Natural killer cell (primary cell): ENCODE measurements around the gene TBC1D22A. TPM values are rescaled to one million over a fixed set of nuclear protein-coding genes. Genes with fewer than 3 reads are reported as not detected.
A peak's percentile ranks its signal among the peaks of the same experiment; 100 is the strongest.

Experiments used
- ATAC-seq, 3 donors: fragments of 150-1000 bp in 2 of 3; fragments of 200-7000 bp in 1 of 3; cut with Tn5 transposase; 1 replicate in 1 of 3; 2 replicates in 2 of 3; pipeline ENCODE4 v1.10.0; 2021; ENCODE audit warnings: mild to moderate bottlenecking in 2 of 3, moderate library complexity in 2 of 3
- DNase-seq, 2 donors: peaks; one replicate each; pipeline versions ENCODE4 v3.0.0 to v3.0.0-alpha.2; 2013 to 2021; ENCODE audit warnings: mixed read lengths in 1 of 2
- H3K27ac ChIP-seq: one replicate; pipeline ENCODE4 v1.5.1; 2013; ENCODE audit warnings: mild to moderate bottlenecking, low read length
- H3K27me3 ChIP-seq: one replicate; pipeline ENCODE4 v1.6.1; 2013; ENCODE audit warnings: low read length; ENCODE audit not compliant: control insufficient read depth, insufficient read depth
- H3K36me3 ChIP-seq: one replicate; pipeline ENCODE4 v1.6.1; 2013; ENCODE audit warnings: low read length; ENCODE audit not compliant: control insufficient read depth, insufficient read depth
- H3K4me1 ChIP-seq: one replicate; pipeline ENCODE4 v1.6.1; 2013; ENCODE audit warnings: low read length; ENCODE audit not compliant: control insufficient read depth, insufficient read depth
- H3K4me3 ChIP-seq: one replicate; pipeline ENCODE4 v1.5.1; 2013; ENCODE audit warnings: low read length
- H3K9me3 ChIP-seq: one replicate; pipeline ENCODE4 v1.6.1; 2013; ENCODE audit warnings: low read length; ENCODE audit not compliant: control insufficient read depth, insufficient read depth
- H3K27ac Mint-ChIP-seq, 2 donors: one replicate each; pipeline ENCODE4 v1.8.0; 2022; ENCODE audit warnings: mild to moderate bottlenecking in 2 of 2, mixed read lengths in 2 of 2, moderate library complexity in 1 of 2
- H3K27me3 Mint-ChIP-seq, 2 donors: one replicate each; pipeline ENCODE4 v1.8.0; 2022; ENCODE audit warnings: low read depth in 2 of 2, mixed read lengths in 2 of 2
- H3K36me3 Mint-ChIP-seq: one replicate; pipeline ENCODE4 v1.8.0; 2022; ENCODE audit warnings: mixed read lengths
- H3K4me1 Mint-ChIP-seq, 2 donors: one replicate each; pipeline ENCODE4 v1.8.0; 2022; ENCODE audit warnings: mixed read lengths in 2 of 2
- H3K4me3 Mint-ChIP-seq: one replicate; pipeline ENCODE4 v1.8.0; 2022; ENCODE audit warnings: mild to moderate bottlenecking, moderate library complexity, mixed read lengths
- H3K9me3 Mint-ChIP-seq, 2 donors: one replicate each; pipeline ENCODE4 v1.8.0; 2022; ENCODE audit warnings: mixed read lengths in 2 of 2
- WGBS: methylation state at CpG from one replicate; pipeline ENCODE4 v1.1.7; 2013; ENCODE audit warnings: missing lambda C conversion rate; ENCODE audit not compliant: insufficient coverage; 5-methylcytosine and 5-hydroxymethylcytosine counted together
- intact Hi-C: fragments of 100-400 bp; cut with micrococcal nuclease; formaldehyde crosslinking; loops from one replicate; pipeline ENCODE4 v1.14.2; 2022
- total RNA-seq, 4 donors: library from RNA; stranded (reverse); fragments of 120-200 nt in 1 of 4; gene quantifications; one replicate each; pipeline versions ENCODE4 v1.2.3 to v1.2.4, GENCODE V29; 2013 to 2022
- TF ChIP-seq, protein P1 (sequence below): fragments of 200-600 bp; IDR thresholded peaks from one replicate; pipeline ENCODE4 v1.8.0; 2022; ENCODE audit warnings: antibody characterized with exemption

The TBC1D22A gene
- total RNA-seq, 3 donors from 2014 or later (not counting 1 experiment from before 2014, with no cell fraction given): 47.4 to 53.7 (median 53.2) TPM

DNA sequence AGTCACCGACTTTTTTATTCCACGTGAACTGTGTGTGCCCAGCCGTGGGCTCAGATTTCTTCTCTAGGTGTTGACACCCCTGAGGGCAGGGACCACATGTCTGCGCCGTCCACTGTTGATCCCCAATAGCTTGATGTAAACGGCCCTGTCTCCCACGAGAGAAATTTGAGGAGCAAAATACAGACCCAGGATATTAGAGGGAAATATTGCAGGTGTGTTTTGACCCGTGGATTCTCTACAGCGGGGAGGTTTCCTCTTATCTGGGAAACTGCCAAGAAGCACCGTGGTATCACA, 437.5 kb downstream of the TBC1D22A start:
- WGBS: 84% methylated on average over 10 of the region's 10 CpGs
- H3K36me3 Mint-ChIP-seq: no peaks in the 10 kb centered on the region
- Histone ChIP-seq H3K36me3 (no peaks in the 10 kb centered on the region), H3K4me1 (no peaks in the 10 kb centered on the region), H3K9me3 (no peaks in the 10 kb centered on the region), H3K27me3 (no peaks in the 10 kb centered on the region), H3K4me3 (no peak overlapping the region), H3K27ac (no peak overlapping the region)
- H3K9me3 Mint-ChIP-seq: no peaks in the 10 kb centered on the region
- intact Hi-C loops: no loop called here
- no peaks in the 10 kb centered on the region for H3K4me1 Mint-ChIP-seq
- TF ChIP-seq, protein P1, sequence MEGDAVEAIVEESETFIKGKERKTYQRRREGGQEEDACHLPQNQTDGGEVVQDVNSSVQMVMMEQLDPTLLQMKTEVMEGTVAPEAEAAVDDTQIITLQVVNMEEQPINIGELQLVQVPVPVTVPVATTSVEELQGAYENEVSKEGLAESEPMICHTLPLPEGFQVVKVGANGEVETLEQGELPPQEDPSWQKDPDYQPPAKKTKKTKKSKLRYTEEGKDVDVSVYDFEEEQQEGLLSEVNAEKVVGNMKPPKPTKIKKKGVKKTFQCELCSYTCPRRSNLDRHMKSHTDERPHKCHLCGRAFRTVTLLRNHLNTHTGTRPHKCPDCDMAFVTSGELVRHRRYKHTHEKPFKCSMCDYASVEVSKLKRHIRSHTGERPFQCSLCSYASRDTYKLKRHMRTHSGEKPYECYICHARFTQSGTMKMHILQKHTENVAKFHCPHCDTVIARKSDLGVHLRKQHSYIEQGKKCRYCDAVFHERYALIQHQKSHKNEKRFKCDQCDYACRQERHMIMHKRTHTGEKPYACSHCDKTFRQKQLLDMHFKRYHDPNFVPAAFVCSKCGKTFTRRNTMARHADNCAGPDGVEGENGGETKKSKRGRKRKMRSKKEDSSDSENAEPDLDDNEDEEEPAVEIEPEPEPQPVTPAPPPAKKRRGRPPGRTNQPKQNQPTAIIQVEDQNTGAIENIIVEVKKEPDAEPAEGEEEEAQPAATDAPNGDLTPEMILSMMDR: no peak
- no peak overlapping the region for H3K27ac Mint-ChIP-seq
- no peak overlapping the region for H3K4me3 Mint-ChIP-seq
- no peak for DNase-seq
- no peak for ATAC-seq
- H3K27me3 Mint-ChIP-seq: no peaks in the 10 kb centered on the region

DNA sequence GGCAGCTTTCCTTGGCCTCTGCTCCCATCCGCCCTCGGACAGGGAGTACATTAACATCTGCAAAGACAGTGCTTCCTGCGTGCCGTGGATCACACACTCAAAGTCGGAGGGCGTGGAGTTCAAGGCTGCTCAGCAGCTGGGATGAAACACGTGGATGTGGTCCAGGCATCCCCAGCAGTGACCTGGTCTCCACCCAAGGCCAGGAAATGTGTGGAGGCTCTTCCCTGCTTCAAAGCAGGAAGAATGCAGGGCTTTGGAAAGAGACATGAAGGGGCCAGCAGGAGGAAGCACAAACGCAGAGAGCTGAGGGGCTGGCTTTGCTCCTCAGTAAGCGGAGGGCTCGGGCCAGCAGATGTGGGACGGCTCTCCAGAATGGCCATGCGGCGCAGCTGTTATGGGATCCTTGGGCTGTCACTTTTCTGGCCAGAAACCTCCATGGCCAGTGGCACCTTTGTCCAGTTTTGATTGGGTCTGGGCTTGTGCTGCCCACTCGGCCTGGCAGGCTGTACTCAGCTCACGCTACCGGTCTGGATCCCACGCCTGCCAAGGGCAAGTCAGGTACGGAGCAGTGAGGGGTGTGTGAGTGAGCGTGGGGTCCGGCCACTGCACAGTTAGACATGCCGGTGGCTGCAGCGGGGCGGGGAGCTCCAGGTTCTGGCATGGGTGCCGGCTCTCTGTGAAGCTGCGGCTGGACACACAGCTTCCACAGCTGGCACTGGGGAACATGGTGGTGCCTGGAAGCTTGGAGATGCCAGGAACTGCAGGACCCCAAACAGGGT, 438.0 kb downstream of the TBC1D22A start:
- Histone ChIP-seq H3K4me3 (no peak overlapping the region), H3K4me1 (no peaks in the 10 kb centered on the region), H3K36me3 (no peaks in the 10 kb centered on the region), H3K27me3 (no peaks in the 10 kb centered on the region), H3K27ac (no peak overlapping the region), H3K9me3 (no peaks in the 10 kb centered on the region)
- H3K9me3 Mint-ChIP-seq: no peaks in the 10 kb centered on the region
- no peaks in the 10 kb centered on the region for H3K27me3 Mint-ChIP-seq
- intact Hi-C loops: no loop called here
- ATAC-seq: no peak
- 86% methylated on average over 25 of the region's 25 CpGs for WGBS
- peak in 1 of 2 donors; percentile 10 for DNase-seq
- H3K4me1 Mint-ChIP-seq: no peaks in the 10 kb centered on the region
- no peak overlapping the region for H3K4me3 Mint-ChIP-seq
- H3K36me3 Mint-ChIP-seq: no peaks in the 10 kb centered on the region
- no peak overlapping the region for H3K27ac Mint-ChIP-seq
- TF ChIP-seq, protein P1: no peak

DNA sequence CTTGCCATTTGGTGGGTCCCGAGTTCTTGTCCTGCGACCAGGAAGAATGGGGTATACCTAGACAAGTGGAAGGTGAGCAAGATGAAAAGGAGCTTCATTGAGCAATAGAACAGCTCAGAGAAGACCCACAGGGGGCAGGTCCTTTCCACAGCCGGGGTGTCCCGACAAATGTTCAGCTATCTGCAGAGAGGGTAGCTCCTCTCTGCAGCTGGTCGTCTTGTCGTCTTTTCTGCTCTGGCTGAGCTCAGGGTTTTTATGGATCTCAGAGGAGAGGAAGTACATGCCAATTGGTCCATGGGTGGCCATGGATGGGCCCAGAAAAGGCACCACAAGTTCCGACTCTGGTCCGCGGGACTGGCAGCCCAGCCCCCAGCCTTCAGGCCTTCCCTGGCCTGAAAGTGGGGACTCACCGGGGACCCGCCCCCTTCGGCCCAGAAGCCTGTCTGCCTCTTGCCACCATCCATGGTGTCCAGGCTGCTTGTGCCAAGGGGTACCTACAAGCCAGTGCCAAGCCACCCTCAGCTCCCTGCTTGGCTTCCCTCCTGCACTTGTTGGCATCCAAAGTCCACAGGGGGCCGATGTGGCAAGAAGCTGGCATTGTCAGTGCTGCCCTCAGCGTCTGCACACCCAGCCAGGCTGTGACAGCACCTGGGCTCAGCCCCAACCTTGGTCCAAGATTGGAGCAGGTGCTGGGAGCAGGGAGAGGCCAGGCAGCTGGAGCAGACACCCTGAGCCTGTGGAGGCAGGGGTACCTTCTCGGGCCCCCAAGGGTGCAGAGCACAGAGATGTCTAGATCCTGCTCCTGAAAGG, 438.9 kb downstream of the TBC1D22A start:
- TF ChIP-seq, protein P1: no peak
- H3K27ac ChIP-seq: no peak overlapping the region
- no peaks in the 10 kb centered on the region for H3K36me3 ChIP-seq
- DNase-seq (peak in 1 of 2 donors; percentile 14), ATAC-seq (no peak)
- H3K4me3 Mint-ChIP-seq: no peak overlapping the region
- no peak overlapping the region for H3K4me3 ChIP-seq
- no peaks in the 10 kb centered on the region for H3K4me1 ChIP-seq
- no peaks in the 10 kb centered on the region for H3K9me3 ChIP-seq
- intact Hi-C loops: no loop called here
- 91% methylated on average over 15 of the region's 15 CpGs for WGBS
- no peaks in the 10 kb centered on the region for H3K36me3 Mint-ChIP-seq
- no peaks in the 10 kb centered on the region for H3K9me3 Mint-ChIP-seq
- H3K27ac Mint-ChIP-seq: no peak overlapping the region
- H3K27me3 ChIP-seq: no peaks in the 10 kb centered on the region
- H3K4me1 Mint-ChIP-seq: no peaks in the 10 kb centered on the region
- H3K27me3 Mint-ChIP-seq: no peaks in the 10 kb centered on the region
